DOHH2 (cell line): ENCODE results near the gene C16orf54.

ENCODE experiments used
- H3F3A ChIP-seq: fragments of 200-600 bp; sonication (generic), shearing (Covaris generic); 2 replicates; pipeline ENCODE4 v1.6.0; 2016; ENCODE audit warnings: antibody characterized with exemption, mild to moderate bottlenecking; ENCODE audit not compliant: control insufficient read depth, insufficient read depth
- H3K27ac ChIP-seq: fragments of 200-600 bp; sonication (generic); 2 replicates; pipeline ENCODE4 v1.5.1; 2014; ENCODE audit warnings: low read depth, mild to moderate bottlenecking, low read length, moderate library complexity
- H3K27me3 ChIP-seq: fragments of 200-600 bp; sonication (generic); 2 replicates; pipeline ENCODE4 v1.6.1; 2014; ENCODE audit warnings: mild to moderate bottlenecking, low read length, mixed read lengths; ENCODE audit not compliant: control insufficient read depth
- H3K36me3 ChIP-seq: fragments of 200-600 bp; sonication (generic); 2 replicates; pipeline ENCODE4 v1.6.1; 2014; ENCODE audit warnings: mild to moderate bottlenecking, low read length, moderate library complexity, mixed read lengths; ENCODE audit not compliant: control insufficient read depth
- H3K4me1 ChIP-seq: fragments of 200-600 bp; sonication (generic); 2 replicates; pipeline ENCODE4 v1.6.1; 2014; ENCODE audit warnings: mild to moderate bottlenecking, low read length, mixed read lengths; ENCODE audit not compliant: control insufficient read depth
- H3K4me2 ChIP-seq: fragments of 200-600 bp; sonication (generic); 2 replicates; pipeline ENCODE4 v1.6.0; 2014; ENCODE audit warnings: mild to moderate bottlenecking, low read length, moderate library complexity
- H3K4me3 ChIP-seq: fragments of 200-600 bp; sonication (generic); 2 replicates; pipeline ENCODE4 v1.5.1; 2014; ENCODE audit warnings: mild to moderate bottlenecking, low read length, mixed read lengths
- H3K79me2 ChIP-seq: fragments of 200-600 bp; sonication (generic); 2 replicates; pipeline ENCODE4 v1.6.1; 2014; ENCODE audit warnings: mild to moderate bottlenecking, low read length, mixed read lengths; ENCODE audit not compliant: control insufficient read depth
- H3K9me2 ChIP-seq: fragments of 200-600 bp; sonication (generic); replicated peaks from 2 replicates; pipeline ENCODE4 v1.6.1; 2014; ENCODE audit warnings: mild to moderate bottlenecking, low read length, mixed read lengths; ENCODE audit not compliant: control insufficient read depth
- H3K9me3 ChIP-seq: fragments of 200-600 bp; sonication (generic); 2 replicates; pipeline ENCODE4 v1.6.1; 2014; ENCODE audit warnings: antibody characterized with exemption, low read length, mixed read lengths; ENCODE audit not compliant: control insufficient read depth, insufficient read depth
- H4K20me1 ChIP-seq: fragments of 200-600 bp; sonication (generic); 2 replicates; pipeline ENCODE4 v1.6.0; 2014; ENCODE audit warnings: low read depth, mild to moderate bottlenecking, antibody characterized with exemption, low read length, moderate library complexity; ENCODE audit not compliant: control insufficient read depth, insufficient read depth
- CTCF ChIP-seq: fragments of 200-600 bp; sonication (generic); IDR thresholded peaks from one replicate; pipeline ENCODE4 v1.5.1; 2014; ENCODE audit warnings: antibody characterized with exemption, mild to moderate bottlenecking, low read depth, low read length; ENCODE audit not compliant: poor library complexity, severe bottlenecking
- EZH2phosphoT487 ChIP-seq: fragments of 200-600 bp; sonication (generic); IDR thresholded peaks from 2 replicates; pipeline ENCODE4 v1.6.1; 2017; ENCODE audit warnings: borderline replicate concordance, mild to moderate bottlenecking, antibody characterized with exemption, low read length, moderate library complexity, mixed read lengths

Gene C16orf54

DNA sequence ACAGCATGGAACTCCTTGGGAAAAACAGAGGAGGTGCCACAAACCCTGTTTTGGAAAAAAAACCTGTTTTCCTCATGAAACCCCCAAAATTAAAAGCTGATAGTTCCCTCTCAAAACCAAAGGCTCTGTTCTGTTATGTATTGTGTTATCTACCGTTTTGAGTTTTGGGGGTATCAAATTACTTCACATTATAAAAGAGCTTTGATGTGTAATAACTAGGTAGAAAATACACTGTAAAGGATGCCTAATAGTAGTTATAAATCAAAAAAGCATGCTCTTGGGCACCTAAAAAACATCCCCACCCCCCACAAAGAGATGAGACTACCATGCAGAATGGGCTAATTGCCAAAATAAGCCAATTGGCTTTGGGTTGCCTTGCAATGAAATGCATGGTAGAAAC lies 30.8 kb downstream of the C16orf54 start:
- Histone ChIP-seq H3F3A (peaks cover 3% of the 10 kb centered on the region; the same call in 1 of the 2 replicates), H3K27me3 (no peaks in the 10 kb centered on the region), H3K9me2 (no peaks in the 10 kb centered on the region), H3K4me2 (no peak overlapping the region), H3K4me1 (peaks cover 17% of the 10 kb centered on the region), H3K79me2 (no peaks in the 10 kb centered on the region), H3K27ac (no peak overlapping the region), H3K4me3 (no peak overlapping the region), H4K20me1 (no peaks in the 10 kb centered on the region), H3K9me3 (no peaks in the 10 kb centered on the region), H3K36me3 (no peaks in the 10 kb centered on the region)
- no peak for TF ChIP-seq CTCF
- no peak for TF ChIP-seq EZH2phosphoT487

DNA sequence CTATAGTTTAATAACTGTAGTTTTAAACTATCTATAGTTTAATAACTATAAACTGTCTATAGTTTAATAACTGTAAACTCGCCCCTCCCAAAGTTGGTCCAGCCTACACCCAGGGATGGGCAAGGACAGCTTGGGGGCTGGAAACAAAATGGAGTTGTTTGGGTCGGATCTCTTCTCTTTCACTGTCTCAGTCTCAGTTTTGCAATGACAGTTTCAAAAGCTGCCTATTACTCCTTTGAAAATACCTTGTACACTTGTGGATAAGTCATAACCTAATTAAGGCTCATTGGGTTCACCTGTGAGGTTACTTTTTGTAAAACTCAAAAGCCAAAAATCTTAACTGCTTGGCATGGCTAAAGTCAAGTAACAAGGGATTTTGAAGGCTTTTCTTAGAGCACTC lies 31.4 kb downstream of the C16orf54 start:
- H3K4me3 ChIP-seq = no peak overlapping the region
- H3K9me3 ChIP-seq = no peaks in the 10 kb centered on the region
- H3F3A ChIP-seq = peaks cover 3% of the 10 kb centered on the region; the same call in 1 of the 2 replicates
- H3K9me2 ChIP-seq = no peaks in the 10 kb centered on the region
- no peak overlapping the region for H3K4me2 ChIP-seq
- H3K27me3 ChIP-seq = no peaks in the 10 kb centered on the region
- no peak overlapping the region for H3K27ac ChIP-seq
- H3K79me2 ChIP-seq = no peaks in the 10 kb centered on the region
- no peaks in the 10 kb centered on the region for H4K20me1 ChIP-seq
- H3K36me3 ChIP-seq = no peaks in the 10 kb centered on the region
- peaks cover 23% of the 10 kb centered on the region for H3K4me1 ChIP-seq
- no peak for TF ChIP-seq CTCF
- TF ChIP-seq EZH2phosphoT487 = no peak

GRCh38 chr16:29712809-29713208 lies 33.0 kb downstream of the C16orf54 start:
- H3K4me3 ChIP-seq = no peak overlapping the region
- H3K27me3 ChIP-seq = no peaks in the 10 kb centered on the region
- no peaks in the 10 kb centered on the region for H3K36me3 ChIP-seq
- H3K4me2 ChIP-seq = no peak overlapping the region
- peaks cover 26% of the 10 kb centered on the region for H3K4me1 ChIP-seq
- H3K27ac ChIP-seq = no peak overlapping the region
- no peaks in the 10 kb centered on the region for H3K9me2 ChIP-seq
- peaks cover 3% of the 10 kb centered on the region for H3F3A ChIP-seq
- H4K20me1 ChIP-seq = no peaks in the 10 kb centered on the region
- H3K79me2 ChIP-seq = no peaks in the 10 kb centered on the region
- TF ChIP-seq CTCF (no peak), EZH2phosphoT487 (no peak)
- H3K9me3 ChIP-seq = no peaks in the 10 kb centered on the region
